Measurements from ENCODE around the gene METTL26. TPM values are rescaled to one million over a fixed set of nuclear protein-coding genes. Genes with fewer than 3 reads are reported as not detected.

Gene METTL26
- total RNA-seq, 2 donors from 2014 or later: 47.2 to 120 TPM

DNA sequence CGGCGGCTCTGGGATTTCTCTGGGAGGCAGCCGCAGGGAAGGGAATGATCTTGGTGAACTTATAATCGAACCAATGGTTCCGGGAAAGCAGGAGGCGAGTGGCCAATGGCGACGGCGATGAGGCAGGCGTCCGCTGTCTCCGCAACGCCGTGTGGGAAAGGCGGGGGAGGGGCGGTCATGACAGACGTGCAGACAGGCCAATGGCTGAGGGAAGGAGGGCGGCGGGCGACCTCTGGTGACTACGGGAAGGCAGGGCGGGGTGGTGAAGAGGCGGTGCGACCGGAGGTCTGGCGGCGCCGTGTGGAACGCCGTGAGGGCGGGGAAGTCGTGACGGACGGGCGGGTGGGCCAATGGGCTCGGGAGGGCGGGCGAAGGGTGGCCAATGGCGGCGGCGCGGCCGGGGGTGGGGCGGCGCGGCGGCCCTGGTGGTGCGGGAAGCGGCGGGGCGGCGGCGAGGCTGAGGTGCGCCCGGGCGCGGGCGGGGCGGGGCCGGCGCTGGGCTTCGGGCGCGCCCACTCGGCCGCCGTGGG is 46.4 kb downstream of the METTL26 start, which contains the start of gene RAB40C:
Gene RAB40C (plus strand): TSS at position 409 of the 530 bp plus-strand sequence. CDS start 226 bp downstream, outside the sequence.
- Mint-ChIP-seq H3K36me3 (peaks cover 10 to 17% of the 10 kb centered on the region in 2 donors), H3K9me3 (no peaks in the 10 kb centered on the region), H3K27ac (peak within 1 kb of the TSS; percentile 94 to 98)
- ATAC-seq (peak; percentile 86 to 87), DNase-seq (ENCODE audit: low spot score in 2 of 2) (peak; percentile 98 to 99)

DNA sequence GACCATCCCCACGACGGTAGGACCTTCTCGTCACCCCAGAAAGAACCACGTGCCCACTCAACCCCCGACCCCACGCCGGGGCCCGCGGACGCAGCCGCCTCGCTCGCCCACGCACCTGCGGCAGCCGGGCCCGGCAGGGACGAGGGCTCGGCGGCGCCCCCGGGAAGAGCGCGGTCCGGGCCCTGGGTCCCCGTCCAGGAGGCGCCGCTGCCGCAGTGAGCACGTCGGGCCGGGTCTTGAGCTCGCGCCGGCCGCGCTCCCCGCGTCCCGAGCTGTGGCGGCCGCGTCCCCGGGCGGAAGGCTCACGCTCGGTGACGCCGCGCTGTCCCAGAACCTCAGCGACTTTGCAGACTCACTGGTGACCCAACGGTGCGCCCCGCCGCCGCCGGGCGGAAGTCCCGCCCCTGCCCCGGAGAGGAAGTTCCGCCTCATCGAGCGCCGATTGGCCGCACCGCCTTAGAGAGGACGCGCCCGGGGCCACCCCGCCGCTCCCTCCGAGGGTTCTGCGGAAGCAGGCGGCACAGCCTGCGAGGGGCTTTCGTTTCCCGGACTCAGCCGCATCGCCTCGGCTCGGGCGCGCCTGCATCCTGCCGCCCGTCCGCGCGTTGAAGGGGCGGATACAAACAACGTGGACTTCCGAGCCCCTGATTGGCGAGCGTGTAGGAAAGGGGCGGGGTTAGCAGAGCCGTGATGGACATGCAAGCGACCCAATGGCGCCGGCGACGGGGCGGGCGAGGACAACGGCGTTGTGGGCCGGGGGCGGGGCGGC is 47.0 kb downstream of the METTL26 start:
- ATAC-seq (peak; percentile 80), DNase-seq (ENCODE audit: low spot score in 2 of 2) (peak; percentile 99)
- H3K9me3 Mint-ChIP-seq: no peaks in the 10 kb centered on the region
- H3K27ac Mint-ChIP-seq: peak overlapping the region; percentile 94 to 98
- H3K36me3 Mint-ChIP-seq: peaks cover 10 to 17% of the 10 kb centered on the region in 2 donors

DNA sequence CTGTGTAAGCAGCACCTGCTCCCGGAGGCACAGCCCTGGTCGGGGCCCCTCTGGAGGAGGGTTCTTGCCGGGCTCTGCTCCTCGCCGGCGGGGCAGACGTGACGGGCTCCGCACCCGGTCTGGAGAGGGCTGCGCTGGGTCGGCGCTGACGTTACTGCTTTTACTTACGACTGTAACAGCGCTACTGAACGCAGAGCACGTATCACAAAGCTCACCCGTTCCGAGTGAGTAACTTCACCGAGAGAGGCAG is 47.5 kb downstream of the METTL26 start:
- peak; percentile 17 to 27 for ATAC-seq
- Mint-ChIP-seq H3K27ac (peak overlapping the region; percentile 94 to 98), H3K9me3 (no peaks in the 10 kb centered on the region), H3K36me3 (peaks cover 10 to 17% of the 10 kb centered on the region in 2 donors)
- DNase-seq (ENCODE audit: low spot score in 2 of 2): peak in 1 of 2 donors; percentile 64

DNA sequence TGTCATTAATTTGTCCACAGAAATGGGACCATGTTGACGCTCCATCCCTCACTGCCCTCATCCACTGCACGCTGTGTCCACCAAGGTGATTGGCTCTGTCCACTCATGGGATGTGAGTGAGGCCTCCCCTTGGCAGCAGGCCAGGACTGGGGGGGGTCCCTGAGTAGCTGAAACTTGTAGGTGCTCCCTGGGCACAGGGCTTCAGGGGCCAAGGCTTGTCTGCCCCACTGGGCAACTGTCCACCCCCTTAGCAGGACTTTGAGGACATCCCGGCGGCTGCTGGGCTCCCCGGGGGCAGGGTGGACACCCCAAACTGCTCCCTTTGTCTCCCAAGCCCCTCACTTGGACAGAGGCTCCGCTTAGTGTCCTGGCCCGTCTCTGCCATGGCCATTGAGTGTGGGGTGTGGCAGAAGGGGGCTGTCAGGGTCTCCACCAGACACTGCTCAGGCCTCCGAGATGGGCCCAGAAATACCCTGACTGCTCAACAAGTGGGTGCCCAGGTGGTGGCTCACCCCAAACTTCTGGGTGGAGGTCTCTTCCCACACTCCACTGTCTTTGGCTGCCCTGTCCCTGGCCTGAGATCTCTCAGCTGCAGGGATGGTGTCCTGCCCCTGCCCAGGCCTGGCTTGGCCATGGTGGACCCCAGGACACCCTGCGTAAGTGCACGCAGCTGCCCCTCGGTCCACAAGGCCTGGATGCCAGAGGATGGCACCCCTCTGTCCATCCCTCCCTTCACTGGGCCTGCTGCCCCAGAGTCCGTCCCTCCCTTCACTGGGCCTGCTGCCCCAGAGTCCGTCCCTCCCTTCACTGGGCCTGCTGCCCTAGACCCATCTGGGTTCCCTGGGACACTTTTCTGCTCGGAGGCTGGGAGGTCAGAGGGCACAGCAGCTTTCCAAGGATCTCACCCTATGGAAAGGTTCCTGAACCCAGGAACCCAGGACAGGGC is 49.2 kb downstream of the METTL26 start:
- no peak for ATAC-seq
- no peak for DNase-seq (ENCODE audit: low spot score in 2 of 2)
- peak overlapping the region; percentile 94 to 95 for H3K27ac Mint-ChIP-seq
- H3K9me3 Mint-ChIP-seq: no peaks in the 10 kb centered on the region
- peaks cover 10 to 17% of the 10 kb centered on the region in 2 donors for H3K36me3 Mint-ChIP-seq

DNA sequence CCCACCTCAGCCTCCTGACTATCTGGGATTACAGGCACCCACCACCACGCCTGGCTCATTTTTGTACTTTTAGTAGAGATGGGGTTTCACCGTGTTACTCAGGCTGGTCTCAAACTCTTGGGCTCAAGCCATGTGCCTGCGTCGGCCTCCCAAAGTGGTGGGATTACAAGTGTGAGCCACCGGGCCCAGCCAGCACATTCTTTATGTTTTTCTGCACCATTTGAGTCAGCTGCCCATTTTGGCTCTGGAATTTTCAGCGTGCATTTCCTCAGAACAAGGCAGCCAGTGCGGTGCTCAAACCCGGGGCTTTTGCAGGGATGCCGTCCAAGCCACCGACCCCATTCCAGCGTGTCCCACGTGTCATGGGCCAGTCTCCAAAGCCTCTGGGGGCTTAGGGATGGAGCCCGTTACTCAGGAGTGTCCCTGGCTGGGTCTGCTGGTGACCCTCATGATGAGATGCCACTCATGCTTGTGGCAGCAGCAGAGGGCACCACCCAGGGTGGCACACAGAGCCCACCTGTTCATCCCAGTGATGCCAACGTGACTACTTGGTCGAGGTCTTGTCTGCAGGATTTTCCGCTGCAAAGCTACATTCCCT is 50.0 kb downstream of the METTL26 start:
- H3K36me3 Mint-ChIP-seq: peaks cover 10 to 16% of the 10 kb centered on the region in 2 donors
- peak overlapping the region; percentile 47 to 94 for H3K27ac Mint-ChIP-seq
- H3K9me3 Mint-ChIP-seq: no peaks in the 10 kb centered on the region
- DNase-seq (ENCODE audit: low spot score in 2 of 2): no peak
- no peak for ATAC-seq

DNA sequence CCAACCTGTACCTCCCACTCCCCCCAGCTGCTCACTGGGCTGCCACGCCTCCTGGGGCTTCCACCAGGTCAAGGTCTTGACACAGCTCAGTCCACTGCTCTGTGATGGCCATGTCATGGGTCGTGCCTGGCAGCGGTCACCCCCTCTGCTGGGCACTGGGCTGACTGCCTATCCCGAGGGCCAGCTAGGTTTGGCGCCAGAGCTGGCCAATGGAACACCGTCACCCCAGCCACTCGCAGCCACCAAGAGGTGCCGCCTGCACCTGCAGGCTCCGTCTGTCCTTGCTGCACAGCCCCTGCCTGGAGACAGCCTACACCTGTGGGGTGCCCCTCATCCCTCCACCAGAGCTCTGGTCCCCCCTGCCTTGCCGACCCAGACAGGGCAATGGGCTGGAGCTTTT is 50.8 kb downstream of the METTL26 start:
- Mint-ChIP-seq H3K36me3 (peaks cover 9 to 10% of the 10 kb centered on the region in 2 donors), H3K27ac (peak overlapping the region in 1 of 2 donors; percentile 32), H3K9me3 (no peaks in the 10 kb centered on the region)
- ATAC-seq (no peak), DNase-seq (ENCODE audit: low spot score in 2 of 2) (no peak)

Other genes starting within 250 kb of the METTL26 start
- 10 to 100 TPM; 15.6 to 58.4 TPM for gene NME4, start 239.1 kb downstream of the METTL26 start, total RNA-seq
- 10 to 100 TPM; 12.6 to 14.6 TPM for gene DECR2, start 234.4 kb downstream of the METTL26 start, total RNA-seq
- 10 to 100 TPM; 18.6 to 32.0 TPM for gene RAB11FIP3, start 210.7 kb downstream of the METTL26 start, total RNA-seq
- gene CAPN15, start 108.6 kb downstream of the METTL26 start, total RNA-seq: 10 to 100 TPM; 55.5 to 76.5 TPM
- gene PRR35, start 75.9 kb downstream of the METTL26 start, total RNA-seq: not detected
- gene NHLRC4, start 69.3 kb downstream of the METTL26 start, total RNA-seq: 1 to 10 TPM in 1 of 2 donors, under 1 TPM in 1; 0.59 to 1.8 TPM
- 10 to 100 TPM; 21.9 to 24.2 TPM for gene PIGQ, start 66.3 kb downstream of the METTL26 start, total RNA-seq
- gene RAB40C, start 46.2 kb downstream of the METTL26 start, total RNA-seq: 10 to 100 TPM; 12.1 to 13.0 TPM
- under 1 TPM; 0.33 to 0.71 TPM for gene WFIKKN1, start 5.3 kb downstream of the METTL26 start, total RNA-seq
- 10 to 100 TPM; 33.7 to 52.0 TPM for gene MCRIP2, start 5.5 kb upstream of the METTL26 start, total RNA-seq
- gene WDR90, start 13.1 kb upstream of the METTL26 start, total RNA-seq: 100 to 1,000 TPM in 1 of 2 donors, 10 to 100 TPM in 1; 36.1 to 101 TPM
- gene RHOT2, start 31.8 kb upstream of the METTL26 start, total RNA-seq: 100 to 1,000 TPM; 112 to 118 TPM
- gene RHBDL1, start 39.4 kb upstream of the METTL26 start, total RNA-seq: 1 to 10 TPM; 1.3 to 4.6 TPM
- 10 to 100 TPM; 61.2 to 69.9 TPM for gene STUB1, start 44.1 kb upstream of the METTL26 start, total RNA-seq
- 10 to 100 TPM; 11.0 to 24.7 TPM for gene JMJD8, start 48.0 kb upstream of the METTL26 start, total RNA-seq
- 10 to 100 TPM; 16.0 to 19.1 TPM for gene WDR24, start 54.1 kb upstream of the METTL26 start, total RNA-seq
- 10 to 100 TPM in 1 of 2 donors, 1 to 10 TPM in 1; 2.8 to 16.4 TPM for gene FBXL16, start 69.5 kb upstream of the METTL26 start, total RNA-seq
- gene METRN, start 78.8 kb upstream of the METTL26 start, total RNA-seq: 10 to 100 TPM; 10.1 to 14.7 TPM
- 10 to 100 TPM; 17.6 to 22.6 TPM for gene ANTKMT, start 84.8 kb upstream of the METTL26 start, total RNA-seq
- 10 to 100 TPM in 1 of 2 donors, 1 to 10 TPM in 1; 6.2 to 10.7 TPM for gene CCDC78, start 90.1 kb upstream of the METTL26 start, total RNA-seq
- 10 to 100 TPM; 22.2 to 24.5 TPM for gene HAGHL, start 90.8 kb upstream of the METTL26 start, total RNA-seq
- gene CIAO3, start 104.7 kb upstream of the METTL26 start, total RNA-seq: 100 to 1,000 TPM in 1 of 2 donors, 10 to 100 TPM in 1; 41.7 to 122 TPM
- gene MSLN, start 124.4 kb upstream of the METTL26 start, total RNA-seq: not detected
- gene RPUSD1, start 152.1 kb upstream of the METTL26 start, total RNA-seq: 10 to 100 TPM; 11.2 to 27.1 TPM
- 100 to 1,000 TPM in 1 of 2 donors, 10 to 100 TPM in 1; 98.7 to 116 TPM for gene CHTF18, start 152.3 kb upstream of the METTL26 start, total RNA-seq
- not detected for gene GNG13, start 164.4 kb upstream of the METTL26 start, total RNA-seq

Measured in activated naive CD4-positive, alpha-beta T cell treated with anti-CD3 and anti-CD28 coated beads, Interleukin-2, amount 50 U/mL, for 72 hours (primary cell).